ENCODE measurements around the gene MYLIP.
A peak's percentile ranks its signal among the peaks of the same experiment; 100 is the strongest.
"Not testable (repeated sequence)": the region's sequence is repeated elsewhere in the genome, so short reads cannot be mapped to it uniquely, and the experiment has no call there.

MYLIP gene

DNA sequence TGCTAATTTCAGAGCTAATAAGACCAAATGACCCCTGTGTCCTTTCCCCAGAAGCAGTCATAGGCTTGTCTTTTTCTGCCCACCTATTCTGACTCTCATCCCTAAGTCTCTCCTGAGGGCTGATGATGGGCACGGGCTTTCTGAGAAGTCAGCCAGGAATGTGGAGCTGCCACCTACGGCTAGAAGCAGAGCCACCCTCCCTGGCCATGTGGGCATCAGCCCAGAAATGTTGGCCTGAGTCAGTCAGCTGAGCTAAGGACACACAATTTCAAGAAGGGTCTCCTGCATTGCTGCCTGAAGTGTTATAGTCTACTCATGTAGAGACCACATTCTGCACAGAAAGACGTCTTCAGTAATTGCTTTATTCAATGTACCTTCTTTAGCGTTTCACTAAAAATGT lies 17.1 kb downstream of the MYLIP start:
- DNase-seq = no peak

DNA sequence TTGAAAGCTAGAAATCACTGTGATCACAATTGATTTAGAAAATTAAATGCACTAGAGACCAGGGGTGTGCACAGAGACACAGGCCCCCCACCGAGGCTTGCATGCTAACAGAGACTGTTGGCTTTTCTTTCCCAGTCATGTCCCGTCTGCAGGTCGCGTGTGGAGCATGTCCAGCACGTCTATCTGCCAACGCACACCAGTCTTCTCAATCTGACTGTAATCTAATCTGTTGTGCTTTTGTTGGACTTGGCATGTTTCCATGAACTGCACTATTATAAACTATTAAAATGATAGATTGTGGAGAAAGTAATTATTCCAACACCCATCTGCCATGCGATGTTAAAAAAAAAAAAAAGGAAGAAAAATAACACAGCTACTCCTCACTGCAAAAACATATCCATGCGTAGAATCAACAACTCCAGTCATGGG lies 17.7 kb downstream of the MYLIP start:
- DNase-seq = no peak

GRCh38 chr6:16148498-16148897 lies 19.6 kb downstream of the MYLIP start:
- no peak for DNase-seq

GRCh38 chr6:16149305-16149704 lies 20.4 kb downstream of the MYLIP start:
- no peak for DNase-seq

GRCh38 chr6:16150098-16150497 lies 21.2 kb downstream of the MYLIP start:
- DNase-seq = no peak

GRCh38 chr6:16153211-16153820 lies 24.4 kb downstream of the MYLIP start:
- DNase-seq = no peak

GRCh38 chr6:16154904-16155303 lies 26.0 kb downstream of the MYLIP start:
- DNase-seq = peak; percentile 92

DNA sequence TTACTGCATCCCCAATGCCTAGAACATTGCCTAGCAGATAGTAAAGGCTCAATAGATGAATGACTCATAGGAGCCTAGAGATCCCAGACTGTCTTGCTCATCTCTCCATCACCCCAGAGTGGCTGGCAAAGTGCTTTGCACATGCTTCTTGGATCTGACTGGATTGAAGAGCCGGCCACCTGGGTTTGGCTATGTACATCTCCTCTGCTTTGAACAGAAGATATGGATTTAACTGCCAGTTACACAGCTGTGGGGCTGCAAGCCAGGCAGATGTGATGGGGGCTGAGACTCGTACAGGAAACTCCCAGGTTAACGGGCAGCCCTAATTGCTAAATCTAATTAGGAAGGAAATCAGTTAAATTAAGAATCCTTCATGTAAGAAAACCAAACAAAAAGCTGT lies 28.6 kb downstream of the MYLIP start:
- no peak for DNase-seq

GRCh38 chr6:16157909-16158308 lies 29.0 kb downstream of the MYLIP start:
- no peak for DNase-seq

DNA sequence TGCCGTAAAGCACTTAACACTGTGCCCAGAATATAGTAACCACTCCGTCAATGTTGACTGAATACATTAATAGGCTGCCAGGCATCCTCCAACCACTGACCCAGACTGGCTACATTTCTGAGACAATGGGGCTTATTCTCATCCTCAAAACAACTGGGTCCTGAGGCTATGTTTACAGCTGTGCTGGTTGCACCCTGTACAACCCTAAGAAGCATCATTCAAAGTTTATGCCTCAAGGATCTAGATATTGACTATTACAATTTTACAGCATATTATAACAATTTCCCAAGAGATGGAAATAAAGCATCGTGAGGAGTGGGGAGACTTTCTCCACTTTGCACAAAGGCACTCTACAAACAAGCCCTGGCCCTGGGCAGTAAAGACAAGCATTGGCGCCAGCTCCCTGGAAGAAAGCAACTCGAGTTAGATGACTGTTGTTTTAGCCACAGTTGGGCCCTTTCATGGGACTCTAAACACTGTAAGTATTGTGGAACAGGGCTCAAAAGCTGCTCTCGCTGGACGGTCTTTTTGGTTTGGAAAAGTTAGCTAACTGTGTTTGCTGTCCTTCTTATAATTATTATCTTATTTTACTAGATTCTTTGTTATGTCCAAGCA lies 30.2 kb downstream of the MYLIP start:
- no peak for DNase-seq

- no peak for DNase-seq
Measured at GRCh38 chr6:16160794-16161193, 31.9 kb downstream of the MYLIP start.

DNA sequence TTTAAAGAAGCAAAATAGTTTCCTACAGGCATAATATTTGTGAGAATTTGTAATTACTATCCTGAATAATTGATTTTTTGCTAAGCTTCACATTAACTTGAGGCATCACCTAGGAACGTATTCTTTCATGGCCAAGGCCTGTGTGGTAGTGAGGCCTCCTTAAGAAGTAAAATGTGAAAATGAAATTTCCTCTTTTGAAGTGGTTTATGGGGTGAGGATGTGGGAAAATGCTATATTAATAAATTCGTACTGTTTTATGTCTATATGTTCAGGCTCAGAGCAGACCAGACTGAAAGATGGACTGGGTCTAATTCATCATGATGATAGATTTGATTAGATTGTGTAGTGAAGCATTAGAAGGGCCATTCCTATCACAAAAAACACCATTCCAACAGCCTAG lies 33.1 kb downstream of the MYLIP start:
- no peak for DNase-seq

GRCh38 chr6:16163066-16163465 lies 34.2 kb downstream of the MYLIP start:
- no peak for DNase-seq

GRCh38 chr6:16163535-16164300 lies 34.8 kb downstream of the MYLIP start:
- no peak for DNase-seq

DNA sequence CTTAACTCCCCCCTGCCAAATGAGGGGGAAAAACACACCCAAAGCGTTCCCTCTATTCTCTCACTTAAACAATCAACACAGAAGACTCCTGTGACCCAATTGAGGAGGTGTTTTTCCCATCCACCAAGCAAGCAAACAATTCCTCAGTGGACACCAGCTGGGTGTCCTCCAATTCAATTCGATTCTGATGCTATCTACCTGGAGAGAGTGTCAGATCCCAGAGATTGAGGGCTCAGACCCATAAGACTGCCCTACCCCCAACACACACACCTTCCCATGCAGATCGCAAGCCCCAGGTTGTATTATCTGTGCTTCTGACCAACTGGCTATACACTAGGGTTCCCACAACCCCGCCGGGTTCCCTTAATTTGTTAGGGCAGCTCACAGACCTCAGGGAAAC lies 36.8 kb downstream of the MYLIP start:
- DNase-seq = no peak

GRCh38 chr6:16166871-16167608 lies 38.2 kb downstream of the MYLIP start:
- DNase-seq = no peak

GRCh38 chr6:16168121-16168520 lies 39.2 kb downstream of the MYLIP start:
- no peak for DNase-seq

DNA sequence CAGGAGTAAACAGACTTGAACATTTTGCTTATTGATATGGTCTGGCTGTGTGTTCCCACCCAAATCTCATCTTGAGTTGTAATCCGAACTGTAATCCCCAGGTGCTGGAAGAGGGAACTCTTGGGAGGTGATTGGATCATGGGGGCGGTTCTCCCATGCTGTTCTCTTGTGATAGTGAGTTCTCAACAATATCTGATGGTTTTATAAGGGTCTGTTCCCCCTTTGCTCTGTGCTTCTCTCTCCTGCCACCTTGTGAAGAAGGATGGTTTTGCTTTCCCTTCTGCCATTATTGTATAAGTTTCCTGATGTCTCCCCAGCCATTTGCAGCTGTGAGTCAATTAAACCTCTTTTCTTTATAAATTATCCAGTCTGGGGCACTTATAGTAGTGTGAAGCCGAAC lies 40.0 kb downstream of the MYLIP start:
- DNase-seq = no peak

- DNase-seq = no peak
Measured at GRCh38 chr6:16171400-16171799, 42.5 kb downstream of the MYLIP start.

DNA sequence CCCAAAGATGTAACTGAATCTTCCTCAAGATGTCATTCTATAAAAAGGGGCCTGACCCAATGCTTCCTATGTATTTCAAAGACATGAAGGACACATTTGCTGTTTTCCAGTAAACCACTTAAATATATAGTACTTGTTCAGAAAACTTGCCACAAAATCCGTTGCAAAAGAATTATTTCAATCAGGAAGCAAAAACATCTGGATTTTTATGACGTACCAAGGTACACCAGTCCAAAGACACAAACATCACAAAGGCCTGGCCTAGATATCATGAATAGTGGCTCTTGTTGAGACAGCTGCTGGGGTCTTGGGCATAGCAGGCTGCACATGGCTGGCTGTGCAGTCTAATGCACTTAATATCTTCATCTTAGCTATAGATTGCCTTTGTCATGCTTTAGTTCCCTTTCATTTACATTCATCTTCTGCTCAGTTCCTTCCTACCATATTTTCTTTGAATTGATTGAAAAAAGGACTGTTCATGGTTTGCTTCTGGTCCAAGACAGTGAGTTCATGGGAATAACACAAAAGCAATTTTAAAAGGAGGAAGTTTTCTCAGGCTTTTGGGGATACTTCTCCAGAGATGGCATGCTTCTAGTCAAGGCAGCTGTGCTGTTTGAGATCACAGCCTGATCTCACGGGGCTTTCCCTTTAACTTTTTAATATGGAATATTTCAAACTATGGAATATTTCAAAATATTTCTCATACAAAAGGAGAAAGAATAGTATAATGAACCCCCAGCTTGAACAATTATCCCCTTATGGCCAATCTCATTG lies 44.5 kb downstream of the MYLIP start:
- DNase-seq = no peak

DNA sequence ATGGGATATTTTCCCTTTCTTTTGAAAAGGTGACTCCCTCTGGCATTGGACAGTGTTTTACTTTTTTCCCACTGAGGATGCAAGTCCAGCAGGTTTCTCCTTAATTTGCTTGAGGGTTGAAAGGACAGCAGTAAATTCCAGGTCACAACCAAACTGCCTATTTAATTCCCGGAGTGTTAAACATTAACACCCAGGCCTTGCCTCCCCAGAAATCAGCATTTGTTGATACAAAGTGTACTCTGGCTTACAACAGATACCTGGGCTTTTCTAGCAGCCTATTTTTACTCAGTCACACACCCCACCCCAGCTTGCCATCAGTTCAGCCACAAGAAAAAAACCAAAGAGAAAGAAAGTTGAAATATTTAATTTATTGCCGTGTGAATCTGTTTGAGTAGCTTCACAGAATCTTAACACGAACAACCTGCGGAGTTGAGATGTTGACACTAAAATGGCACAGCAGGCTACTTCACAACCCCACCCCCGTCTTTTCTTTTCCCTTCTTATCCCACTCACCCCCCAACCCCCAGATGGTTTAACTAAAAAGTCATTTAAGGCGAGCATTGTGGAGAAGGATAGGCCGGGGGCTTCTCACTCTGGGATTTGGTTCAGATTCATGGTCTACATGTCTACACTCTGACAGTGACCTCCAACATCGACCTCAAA lies 45.7 kb downstream of the MYLIP start:
- no peak for DNase-seq

GRCh38 chr6:16176600-16176999 lies 47.7 kb downstream of the MYLIP start:
- DNase-seq = not testable (repeated sequence)
